Gastrocnemius medialis (tissue), 4 donors: ENCODE measurements around the gene NCK2.

Experiments
- CTCF ChIP-seq, 5 experiments: fragments of 450-650 bp in 3 of 5; fragments of 200-600 bp in 2 of 5; sonication (generic) in 2 of 5; IDR thresholded peaks in 4 of 5; conservative IDR thresholded peaks in 1 of 5; 1 replicate in 4 of 5; 2 replicates in 1 of 5; pipeline ENCODE4 v1.5.1; 2016 to 2019; ENCODE audit warnings: antibody characterized with exemption in 5 of 5, mild to moderate bottlenecking in 3 of 5, moderate library complexity in 3 of 5
- POLR2A ChIP-seq, 2 donors: fragments of 450-650 bp; IDR thresholded peaks; one replicate each; pipeline ENCODE4 v1.6.1; 2017; ENCODE audit warnings: antibody characterized with exemption in 2 of 2, mild to moderate bottlenecking in 2 of 2, moderate library complexity in 2 of 2

GRCh38 chr2:105889046-105889445 lies 144.3 kb downstream of the NCK2 start:
- TF ChIP-seq POLR2A (IDR thresholded peaks at IDR 0.05), result no peak
- no peak for TF ChIP-seq CTCF (IDR thresholded peaks at IDR 0.05 in 4 of 5, conservative IDR thresholded peaks at IDR 0.05 in 1 of 5)
